H9 (cell line): ENCODE measurements around the gene SPIB. TPM values are rescaled to one million over a fixed set of nuclear protein-coding genes. Genes with fewer than 3 reads are reported as not detected.

Source experiments
- DNase-seq: peaks from one replicate; pipeline ENCODE4 v3.0.0-alpha.2; 2017
- H2AFZ ChIP-seq: one replicate; pipeline ENCODE4 v1.6.1; 2013; ENCODE audit warnings: mild to moderate bottlenecking, low read length, control low read depth, moderate library complexity
- H2AK5ac ChIP-seq: 2 replicates; pipeline ENCODE4 v1.6.1; 2013; ENCODE audit warnings: low read length, control low read depth, mixed read lengths; ENCODE audit not compliant: insufficient read length
- H2BK120ac ChIP-seq: one replicate; pipeline ENCODE4 v1.6.1; 2013; ENCODE audit warnings: low read depth, mild to moderate bottlenecking, low read length, control low read depth, inconsistent platforms; ENCODE audit not compliant: poor library complexity, severe bottlenecking
- H2BK12ac ChIP-seq: 2 replicates; pipeline ENCODE4 v1.6.1; 2013; ENCODE audit warnings: low read length, control low read depth, mixed read lengths, low read depth; ENCODE audit not compliant: insufficient read length
- H2BK15ac ChIP-seq: 2 replicates; pipeline ENCODE4 v1.6.1; 2013; ENCODE audit warnings: low read depth, low read length, control low read depth
- H2BK20ac ChIP-seq: one replicate; pipeline ENCODE4 v1.6.1; 2013; ENCODE audit warnings: low read depth, mild to moderate bottlenecking, low read length, control low read depth, inconsistent platforms; ENCODE audit not compliant: poor library complexity, severe bottlenecking
- H2BK5ac ChIP-seq: 2 replicates; pipeline ENCODE4 v1.6.1; 2013; ENCODE audit warnings: low read length, control low read depth, mixed read lengths; ENCODE audit not compliant: insufficient read length
- H3K14ac ChIP-seq: 2 replicates; pipeline ENCODE4 v1.6.1; 2013; ENCODE audit warnings: low read length, control low read depth; ENCODE audit not compliant: insufficient read depth
- H3K18ac ChIP-seq: 2 replicates; pipeline ENCODE4 v1.6.1; 2013; ENCODE audit warnings: low read depth, mild to moderate bottlenecking, mixed read lengths, low read length, control low read depth; ENCODE audit not compliant: insufficient read length
- H3K23ac ChIP-seq: 2 replicates; pipeline ENCODE4 v1.6.1; 2013; ENCODE audit warnings: low read length, control low read depth, mixed read lengths, low read depth; ENCODE audit not compliant: insufficient read length
- H3K23me2 ChIP-seq: 2 replicates; pipeline ENCODE4 v1.6.1; 2013; ENCODE audit warnings: low read depth, mild to moderate bottlenecking, mixed read lengths, low read length, control low read depth; ENCODE audit not compliant: insufficient read length, poor library complexity, severe bottlenecking
- H3K27ac ChIP-seq: 2 replicates; pipeline ENCODE4 v1.5.1; 2013; ENCODE audit warnings: low read length, control low read depth, mixed read lengths, low read depth; ENCODE audit not compliant: insufficient read length
- H3K27me3 ChIP-seq: 2 replicates; pipeline ENCODE4 v1.6.1; 2013; ENCODE audit warnings: low read length, control low read depth, inconsistent platforms; ENCODE audit not compliant: insufficient read depth
- H3K4ac ChIP-seq: 2 replicates; pipeline ENCODE4 v1.6.1; 2013; ENCODE audit warnings: low read depth, mild to moderate bottlenecking, control low read depth, inconsistent platforms, low read length, moderate library complexity
- H3K4me1 ChIP-seq: 2 replicates; pipeline ENCODE4 v1.6.1; 2013; ENCODE audit warnings: low read length, control low read depth, inconsistent platforms; ENCODE audit not compliant: insufficient read depth
- H3K4me2 ChIP-seq: 2 replicates; pipeline ENCODE4 v1.6.1; 2013; ENCODE audit warnings: low read length, control low read depth, mixed read lengths; ENCODE audit not compliant: insufficient read length, insufficient read depth
- H3K56ac ChIP-seq: 2 replicates; pipeline ENCODE4 v1.6.1; 2013; ENCODE audit warnings: low read depth, mild to moderate bottlenecking, mixed read lengths, low read length, control low read depth; ENCODE audit not compliant: insufficient read length
- H3K79me1 ChIP-seq: 2 replicates; pipeline ENCODE4 v1.6.1; 2013; ENCODE audit warnings: low read depth, mild to moderate bottlenecking, moderate library complexity, low read length, control low read depth, inconsistent platforms; ENCODE audit not compliant: insufficient read depth, poor library complexity, severe bottlenecking
- H3K79me2 ChIP-seq: 2 replicates; pipeline ENCODE4 v1.6.1; 2013; ENCODE audit warnings: low read length, control low read depth, inconsistent platforms; ENCODE audit not compliant: insufficient read depth
- H3K9ac ChIP-seq: 2 replicates; pipeline ENCODE4 v1.6.1; 2013; ENCODE audit warnings: low read length, control low read depth, mixed read lengths; ENCODE audit not compliant: insufficient read length; ENCODE audit errors: extremely low read depth
- H3K9me3 ChIP-seq: one replicate; pipeline ENCODE4 v1.6.1; 2013; ENCODE audit warnings: low read depth, low read length, inconsistent platforms; ENCODE audit not compliant: control insufficient read depth
- H3T11ph ChIP-seq: one replicate; pipeline ENCODE4 v1.6.1; 2013; ENCODE audit warnings: mild to moderate bottlenecking, low read length, control low read depth, inconsistent platforms
- H4K20me1 ChIP-seq: one replicate; pipeline ENCODE4 v1.6.1; 2013; ENCODE audit not compliant: control insufficient read depth, insufficient read length, insufficient read depth
- H4K5ac ChIP-seq: 2 replicates; pipeline ENCODE4 v1.6.1; 2013; ENCODE audit warnings: low read depth, mild to moderate bottlenecking, mixed read lengths, low read length, control low read depth; ENCODE audit not compliant: insufficient read length
- H4K8ac ChIP-seq: replicated peaks from 2 replicates; pipeline ENCODE4 v1.6.1; 2013; ENCODE audit warnings: low read length, control low read depth, mixed read lengths, low read depth; ENCODE audit not compliant: insufficient read length
- H4K91ac ChIP-seq: 2 replicates; pipeline ENCODE4 v1.6.1; 2013; ENCODE audit warnings: low read depth, mild to moderate bottlenecking, moderate library complexity, mixed read lengths, low read length, control low read depth; ENCODE audit not compliant: insufficient read length
- H3K27ac Mint-ChIP-seq, 3 experiments: 2 replicates in 2 of 3; 3 replicates in 1 of 3; pipeline ENCODE4 v1.8.0; 2020 to 2021; ENCODE audit warnings: mixed read lengths in 3 of 3, mild to moderate bottlenecking in 1 of 3, moderate library complexity in 1 of 3
- H3K27me3 Mint-ChIP-seq: 2 replicates; pipeline ENCODE4 v1.8.0; 2021; ENCODE audit warnings: low read depth, mild to moderate bottlenecking, moderate library complexity, mixed read lengths
- H3K36me3 Mint-ChIP-seq, 3 experiments: 2 replicates in 2 of 3; 3 replicates in 1 of 3; pipeline ENCODE4 v1.8.0; 2020 to 2021; ENCODE audit warnings: low read depth in 3 of 3, mixed read lengths in 3 of 3; ENCODE audit not compliant: insufficient read depth in 1 of 3
- H3K4me1 Mint-ChIP-seq, 2 experiments: 2 replicates each; pipeline ENCODE4 v1.8.0; 2020; ENCODE audit warnings: mixed read lengths in 2 of 2
- H3K4me3 Mint-ChIP-seq, 2 experiments: 2 replicates in 1 of 2; 3 replicates in 1 of 2; pipeline ENCODE4 v1.8.0; 2020 to 2021; ENCODE audit warnings: mild to moderate bottlenecking in 2 of 2, mixed read lengths in 2 of 2, moderate library complexity in 1 of 2
- H3K9me3 Mint-ChIP-seq, 2 experiments: 2 replicates in 1 of 2; 3 replicates in 1 of 2; pipeline ENCODE4 v1.8.0; 2020; ENCODE audit warnings: mild to moderate bottlenecking in 2 of 2, mixed read lengths in 2 of 2, moderate library complexity in 1 of 2
- WGBS: extraction: QIAGEN DNeasy Blood & Tissue Kit; methylation state at CpG from one replicate; pipeline ENCODE4 v1.1.7; 2013; ENCODE audit warnings: missing lambda C conversion rate, low lambda C conversion rate, mixed read lengths; ENCODE audit not compliant: insufficient read length; ENCODE audit errors: extremely low coverage; 5-methylcytosine and 5-hydroxymethylcytosine counted together
- total RNA-seq: library from RNA; stranded (reverse); gene quantifications from 2 replicates; pipeline ENCODE4 v1.2.1, GENCODE V29; 2021
- TF ChIP-seq, protein P1 (sequence below): fragments of 200-600 bp; sonication (generic); conservative IDR thresholded peaks from 3 replicates; pipeline ENCODE4 v1.8.0; 2021; ENCODE audit warnings: antibody characterized with exemption, mild to moderate bottlenecking

SPIB gene
- total RNA-seq, 1 experiment from 2014 or later = 33.3 TPM

DNA sequence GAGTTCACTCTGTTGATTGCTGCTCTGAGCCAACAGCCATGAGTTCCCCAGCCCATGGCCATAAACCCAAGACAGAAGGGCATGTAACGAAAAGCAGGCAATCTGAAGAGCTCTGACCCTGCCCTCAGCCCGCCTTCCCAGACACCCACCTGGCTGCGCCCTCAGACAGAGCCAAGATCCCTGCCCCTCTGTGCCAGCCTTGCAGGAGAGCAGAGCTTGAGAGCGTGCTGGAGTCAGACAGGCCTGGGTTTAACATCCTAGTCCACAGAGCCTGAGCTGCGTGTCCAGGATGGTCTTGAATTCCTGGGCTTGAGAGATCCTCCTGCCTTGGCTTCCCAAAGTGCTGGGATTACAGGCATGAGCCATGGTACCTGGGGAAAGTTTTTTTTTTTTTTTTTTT is 38.6 kb downstream of the SPIB start:
- Histone ChIP-seq H3K18ac (no peak overlapping the region), H4K5ac (no peak overlapping the region), H3K27ac (no peak overlapping the region), H3K4ac (no peak overlapping the region), H3K4me1 (no peaks in the 10 kb centered on the region), H3K79me1 (no peaks in the 10 kb centered on the region), H3K14ac (no peak overlapping the region), H3K4me2 (no peak overlapping the region), H2BK5ac (no peak overlapping the region), H2BK20ac (no peak overlapping the region), H3T11ph (no peak overlapping the region), H2BK120ac (no peak overlapping the region), H2BK15ac (no peak overlapping the region), H3K9me3 (no peaks in the 10 kb centered on the region), H2BK12ac (no peak overlapping the region), H4K20me1 (peaks cover 6% of the 10 kb centered on the region), H3K79me2 (no peaks in the 10 kb centered on the region), H3K23ac (no peak overlapping the region), H3K27me3 (no peaks in the 10 kb centered on the region), H4K91ac (no peak overlapping the region), H3K9ac (no peak overlapping the region), H2AK5ac (no peak overlapping the region), H3K23me2 (no peaks in the 10 kb centered on the region), H3K56ac (no peak overlapping the region), H2AFZ (no peak overlapping the region), H4K8ac (no peak overlapping the region)
- H3K27me3 Mint-ChIP-seq = peaks cover 15% of the 10 kb centered on the region
- H3K9me3 Mint-ChIP-seq = no peaks in the 10 kb centered on the region; a peak in 1 of 5 replicates
- H3K36me3 Mint-ChIP-seq = peaks cover 0 to 3% (median 2%) of the 10 kb centered on the region in 3 experiments; a peak in 2 of 7 replicates
- H3K4me1 Mint-ChIP-seq = peaks cover 2 to 7% of the 10 kb centered on the region in 2 experiments
- H3K4me3 Mint-ChIP-seq = no peak overlapping the region
- TF ChIP-seq, protein P1, sequence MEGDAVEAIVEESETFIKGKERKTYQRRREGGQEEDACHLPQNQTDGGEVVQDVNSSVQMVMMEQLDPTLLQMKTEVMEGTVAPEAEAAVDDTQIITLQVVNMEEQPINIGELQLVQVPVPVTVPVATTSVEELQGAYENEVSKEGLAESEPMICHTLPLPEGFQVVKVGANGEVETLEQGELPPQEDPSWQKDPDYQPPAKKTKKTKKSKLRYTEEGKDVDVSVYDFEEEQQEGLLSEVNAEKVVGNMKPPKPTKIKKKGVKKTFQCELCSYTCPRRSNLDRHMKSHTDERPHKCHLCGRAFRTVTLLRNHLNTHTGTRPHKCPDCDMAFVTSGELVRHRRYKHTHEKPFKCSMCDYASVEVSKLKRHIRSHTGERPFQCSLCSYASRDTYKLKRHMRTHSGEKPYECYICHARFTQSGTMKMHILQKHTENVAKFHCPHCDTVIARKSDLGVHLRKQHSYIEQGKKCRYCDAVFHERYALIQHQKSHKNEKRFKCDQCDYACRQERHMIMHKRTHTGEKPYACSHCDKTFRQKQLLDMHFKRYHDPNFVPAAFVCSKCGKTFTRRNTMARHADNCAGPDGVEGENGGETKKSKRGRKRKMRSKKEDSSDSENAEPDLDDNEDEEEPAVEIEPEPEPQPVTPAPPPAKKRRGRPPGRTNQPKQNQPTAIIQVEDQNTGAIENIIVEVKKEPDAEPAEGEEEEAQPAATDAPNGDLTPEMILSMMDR = no peak
- no peak overlapping the region for H3K27ac Mint-ChIP-seq
- DNase-seq = no peak
- no CpG with 5 or more reads among the region's 5 CpGs for WGBS
